Bone marrow (tissue), 2 donors: ENCODE measurements around the gene GTF2H4.
"Not testable (repeated sequence)": the region's sequence is repeated elsewhere in the genome, so short reads cannot be mapped to it uniquely, and the experiment has no call there.

Source experiments
- DNase-seq, 2 donors: peaks; one replicate each; lab custom pipeline; 2025; lab: John Stamatoyannopoulos, UW

The GTF2H4 gene

GRCh38 chr6:30907758-30908591, at the start of gene GTF2H4:
TSS of gene GTF2H4 (plus strand) at chr6:30908207.
- DNase-seq = peak; percentile 76 to 98

- DNase-seq = not testable (repeated sequence)
These were observed 48.3 kb upstream of the GTF2H4 start for GRCh38 chr6:30859726-30860125.

GRCh38 chr6:30861257-30862048, 46.6 kb upstream of the GTF2H4 start:
- DNase-seq = no peak

GRCh38 chr6:30862156-30862875, 45.7 kb upstream of the GTF2H4 start:
- DNase-seq = no peak

GRCh38 chr6:30864325-30864724, 43.7 kb upstream of the GTF2H4 start:
- no peak for DNase-seq

- not testable (repeated sequence) for DNase-seq
These were observed 38.7 kb upstream of the GTF2H4 start for GRCh38 chr6:30869241-30869749.

- no peak for DNase-seq
These were observed 37.5 kb upstream of the GTF2H4 start for GRCh38 chr6:30870546-30870945.

GRCh38 chr6:30871592-30872183, 36.3 kb upstream of the GTF2H4 start:
- no peak for DNase-seq

GRCh38 chr6:30873137-30873640, 34.8 kb upstream of the GTF2H4 start:
- DNase-seq = no peak

GRCh38 chr6:30873795-30874194, 34.2 kb upstream of the GTF2H4 start:
- not testable (repeated sequence) for DNase-seq

- no peak for DNase-seq
These were observed 32.6 kb upstream of the GTF2H4 start for GRCh38 chr6:30875244-30876038.

- peak in 1 of 2 donors; percentile 53 for DNase-seq
These were observed 31.8 kb upstream of the GTF2H4 start for GRCh38 chr6:30876039-30876730.

- peak; percentile 40 to 70 for DNase-seq
These were observed 30.4 kb upstream of the GTF2H4 start for GRCh38 chr6:30877419-30878262.

GRCh38 chr6:30879684-30880427, 28.2 kb upstream of the GTF2H4 start:
- DNase-seq = no peak

GRCh38 chr6:30880698-30881252, 27.2 kb upstream of the GTF2H4 start:
- no peak for DNase-seq

GRCh38 chr6:30881392-30882203, 26.4 kb upstream of the GTF2H4 start:
- DNase-seq = no peak

- DNase-seq = no peak
These were observed 25.7 kb upstream of the GTF2H4 start for GRCh38 chr6:30882204-30882758.
